Activated CD8-positive, alpha-beta memory T cell treated with anti-CD3 and anti-CD28 coated beads, Interleukin-2, amount 50 U/mL, for 48 hours (primary cell): ENCODE results near the gene PDK1.

Experiments used
- DNase-seq: peaks from one replicate; pipeline ENCODE4 v3.0.0-alpha.2; 2020

Gene PDK1

GRCh38 chr2:172655091-172655837 is 99.4 kb downstream of the PDK1 start:
- DNase-seq = no peak

- no peak for DNase-seq
Measured at GRCh38 chr2:172655838-172656573, 100.1 kb downstream of the PDK1 start.
